ENCODE measurements around the gene ZNF827.

ZNF827 gene

GRCh38 chr4:145788755-145789154 is 149.9 kb downstream of the ZNF827 start:
- DNase-seq: no peak

GRCh38 chr4:145786830-145787229 is 151.8 kb downstream of the ZNF827 start:
- DNase-seq: no peak

GRCh38 chr4:145786261-145786660 is 152.4 kb downstream of the ZNF827 start:
- no peak for DNase-seq

- DNase-seq: no peak
Observed at GRCh38 chr4:145785391-145786008, 153.1 kb downstream of the ZNF827 start.

GRCh38 chr4:145784036-145784435 is 154.6 kb downstream of the ZNF827 start:
- no peak for DNase-seq

- DNase-seq: no peak
Observed at GRCh38 chr4:145782756-145783155, 155.9 kb downstream of the ZNF827 start.

GRCh38 chr4:145781351-145781750 is 157.3 kb downstream of the ZNF827 start:
- DNase-seq: no peak

- no peak for DNase-seq
Observed at GRCh38 chr4:145779319-145779801, 159.3 kb downstream of the ZNF827 start.

GRCh38 chr4:145776208-145776607 is 162.4 kb downstream of the ZNF827 start:
- no peak for DNase-seq

GRCh38 chr4:145775406-145775805 is 163.2 kb downstream of the ZNF827 start:
- no peak for DNase-seq

GRCh38 chr4:145774473-145774872 is 164.2 kb downstream of the ZNF827 start:
- no peak for DNase-seq

GRCh38 chr4:145773581-145774234 is 164.9 kb downstream of the ZNF827 start:
- DNase-seq: no peak

- no peak for DNase-seq
Observed at GRCh38 chr4:145772347-145772746, 166.3 kb downstream of the ZNF827 start.

- no peak for DNase-seq
Observed at GRCh38 chr4:145770124-145770523, 168.5 kb downstream of the ZNF827 start.

GRCh38 chr4:145769450-145770037 is 169.1 kb downstream of the ZNF827 start:
- no peak for DNase-seq

GRCh38 chr4:145766273-145766672 is 172.3 kb downstream of the ZNF827 start:
- DNase-seq: no peak

- no peak for DNase-seq
Observed at GRCh38 chr4:145763399-145763798, 175.2 kb downstream of the ZNF827 start.

GRCh38 chr4:145762719-145763118 is 175.9 kb downstream of the ZNF827 start:
- DNase-seq: no peak

GRCh38 chr4:145760961-145761929 is 177.4 kb downstream of the ZNF827 start:
- DNase-seq: no peak

GRCh38 chr4:145760176-145760575 is 178.4 kb downstream of the ZNF827 start:
- no peak for DNase-seq

GRCh38 chr4:145757188-145757587 is 181.4 kb downstream of the ZNF827 start:
- no peak for DNase-seq

GRCh38 chr4:145756244-145756643 is 182.4 kb downstream of the ZNF827 start:
- no peak for DNase-seq

- DNase-seq: no peak
Observed at GRCh38 chr4:145755802-145756201, 182.8 kb downstream of the ZNF827 start.

Data from NCI-H2227 treated with DMSO at 0.1 percent for 48 hours (cell line).